ENCODE measurements around the gene CLTCL1. TPM values are rescaled to one million over a fixed set of nuclear protein-coding genes. Genes with fewer than 3 reads are reported as not detected.

CLTCL1 gene
- polyA plus RNA-seq, 1 donor (not counting 4 experiments of a cell fraction or from before 2014, with no cell fraction given) = 12.4 TPM

DNA sequence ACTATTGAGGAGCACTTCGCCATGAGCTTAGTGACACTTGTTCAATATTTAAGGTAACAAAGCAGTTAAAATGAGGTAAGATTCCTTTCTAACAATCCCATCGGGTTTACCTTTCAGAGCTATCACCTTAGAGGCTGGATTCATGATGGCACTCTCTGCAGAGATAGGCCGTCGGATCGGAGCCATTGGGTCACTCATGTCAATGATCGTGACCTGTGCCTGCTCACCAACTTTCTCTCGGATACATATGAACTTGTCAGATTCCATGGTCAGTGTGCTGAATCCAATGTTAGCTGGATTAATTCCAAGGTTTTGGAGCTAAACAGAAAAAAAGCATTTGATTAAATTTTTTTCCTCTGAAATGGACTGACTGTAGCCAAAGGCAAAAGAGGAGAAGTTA is 16.0 kb downstream of the CLTCL1 start:
- Histone ChIP-seq H3K27me3 (ENCODE audit: control insufficient read depth, extremely low read depth, insufficient read depth, low read length) (no peaks in the 10 kb centered on the region), H3K4me1 (ENCODE audit: control insufficient read depth, extremely low read depth, insufficient read depth, low read length) (no peaks in the 10 kb centered on the region), H3K36me3 (ENCODE audit: control insufficient read depth in 2 of 2, extremely low read depth in 1 of 2, insufficient read depth in 2 of 2, low read length in 2 of 2) (peaks cover 4 to 10% of the 10 kb centered on the region in 2 experiments), H3K27ac (ENCODE audit: control insufficient read depth, insufficient read depth, low read length) (no peak overlapping the region), H4K20me1 (ENCODE audit: control insufficient read depth, extremely low read depth, insufficient read depth, low read length) (no peaks in the 10 kb centered on the region), H3K9ac (ENCODE audit: control insufficient read depth, extremely low read depth, insufficient read depth, low read length) (no peak overlapping the region), H3K79me2 (ENCODE audit: control insufficient read depth, insufficient read depth, low read length) (no peaks in the 10 kb centered on the region), H3K9me3 (ENCODE audit: control insufficient read depth, low read depth, low read length) (no peaks in the 10 kb centered on the region), H3K4me2 (ENCODE audit: control insufficient read depth, extremely low read depth, insufficient read depth, low read depth, low read length) (no peak overlapping the region), H3K9me1 (ENCODE audit: control insufficient read depth, extremely low read depth, insufficient read depth, low read length) (no peaks in the 10 kb centered on the region), H3K4me3 (ENCODE audit: control insufficient read depth in 2 of 3, extremely low read depth in 1 of 3, insufficient read depth in 2 of 3, low read depth in 1 of 3, low read length in 3 of 3) (no peak overlapping the region), H2AFZ (ENCODE audit: control insufficient read depth, low read length) (no peak overlapping the region)
- TF ChIP-seq EZH2 (IDR thresholded peaks at IDR 0.05; ENCODE audit: low read length) = no peak
- TF ChIP-seq, protein P1, sequence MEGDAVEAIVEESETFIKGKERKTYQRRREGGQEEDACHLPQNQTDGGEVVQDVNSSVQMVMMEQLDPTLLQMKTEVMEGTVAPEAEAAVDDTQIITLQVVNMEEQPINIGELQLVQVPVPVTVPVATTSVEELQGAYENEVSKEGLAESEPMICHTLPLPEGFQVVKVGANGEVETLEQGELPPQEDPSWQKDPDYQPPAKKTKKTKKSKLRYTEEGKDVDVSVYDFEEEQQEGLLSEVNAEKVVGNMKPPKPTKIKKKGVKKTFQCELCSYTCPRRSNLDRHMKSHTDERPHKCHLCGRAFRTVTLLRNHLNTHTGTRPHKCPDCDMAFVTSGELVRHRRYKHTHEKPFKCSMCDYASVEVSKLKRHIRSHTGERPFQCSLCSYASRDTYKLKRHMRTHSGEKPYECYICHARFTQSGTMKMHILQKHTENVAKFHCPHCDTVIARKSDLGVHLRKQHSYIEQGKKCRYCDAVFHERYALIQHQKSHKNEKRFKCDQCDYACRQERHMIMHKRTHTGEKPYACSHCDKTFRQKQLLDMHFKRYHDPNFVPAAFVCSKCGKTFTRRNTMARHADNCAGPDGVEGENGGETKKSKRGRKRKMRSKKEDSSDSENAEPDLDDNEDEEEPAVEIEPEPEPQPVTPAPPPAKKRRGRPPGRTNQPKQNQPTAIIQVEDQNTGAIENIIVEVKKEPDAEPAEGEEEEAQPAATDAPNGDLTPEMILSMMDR (optimal IDR thresholded peaks at IDR 0.05 in 1 of 3, IDR thresholded peaks at IDR 0.05 in 1 of 3, conservative IDR thresholded peaks at IDR 0.05 in 1 of 3; ENCODE audit: extremely low read depth in 1 of 3, insufficient read depth in 2 of 3, low read length in 3 of 3) = no peak
- dilution Hi-C loops (cut with MboI; ENCODE audit: extremely low pct_ligation_motif_present, low sequenced_read_pairs) = no loop called here
- DNase-seq (ENCODE audit: low read depth, low spot score) (no peak), FAIRE-seq (no peak)

DNA sequence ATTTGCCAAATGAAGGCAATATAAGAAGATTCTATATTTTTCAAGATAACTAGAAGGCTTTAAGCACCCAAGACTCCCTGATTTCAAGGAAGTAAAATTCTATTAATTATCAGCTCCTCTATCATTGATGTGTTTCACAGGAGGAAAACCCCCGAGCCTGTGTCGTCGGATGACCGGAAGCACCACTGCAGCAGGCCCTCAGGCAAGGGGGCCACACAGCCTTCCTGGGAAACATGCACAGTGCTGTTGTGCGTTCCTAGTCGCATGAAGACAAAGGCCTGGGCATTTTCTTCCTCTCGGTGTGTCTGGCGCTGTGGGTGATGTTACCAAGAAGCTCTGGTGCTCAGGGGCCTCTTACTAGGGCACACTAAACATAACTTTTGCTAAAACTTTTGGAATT is 16.4 kb downstream of the CLTCL1 start:
- Histone ChIP-seq H3K4me2 (ENCODE audit: control insufficient read depth, extremely low read depth, insufficient read depth, low read depth, low read length) (no peak overlapping the region), H2AFZ (ENCODE audit: control insufficient read depth, low read length) (no peak overlapping the region), H3K27ac (ENCODE audit: control insufficient read depth, insufficient read depth, low read length) (no peak overlapping the region), H3K9me3 (ENCODE audit: control insufficient read depth, low read depth, low read length) (no peaks in the 10 kb centered on the region), H3K9ac (ENCODE audit: control insufficient read depth, extremely low read depth, insufficient read depth, low read length) (no peak overlapping the region), H3K27me3 (ENCODE audit: control insufficient read depth, extremely low read depth, insufficient read depth, low read length) (no peaks in the 10 kb centered on the region), H4K20me1 (ENCODE audit: control insufficient read depth, extremely low read depth, insufficient read depth, low read length) (no peaks in the 10 kb centered on the region), H3K4me1 (ENCODE audit: control insufficient read depth, extremely low read depth, insufficient read depth, low read length) (no peaks in the 10 kb centered on the region), H3K4me3 (ENCODE audit: control insufficient read depth in 2 of 3, extremely low read depth in 1 of 3, insufficient read depth in 2 of 3, low read depth in 1 of 3, low read length in 3 of 3) (no peak overlapping the region), H3K9me1 (ENCODE audit: control insufficient read depth, extremely low read depth, insufficient read depth, low read length) (no peaks in the 10 kb centered on the region), H3K79me2 (ENCODE audit: control insufficient read depth, insufficient read depth, low read length) (no peaks in the 10 kb centered on the region), H3K36me3 (ENCODE audit: control insufficient read depth in 2 of 2, extremely low read depth in 1 of 2, insufficient read depth in 2 of 2, low read length in 2 of 2) (peaks cover 4 to 10% of the 10 kb centered on the region in 2 experiments)
- DNase-seq (ENCODE audit: low read depth, low spot score) (no peak), FAIRE-seq (no peak)
- dilution Hi-C loops (cut with MboI; ENCODE audit: extremely low pct_ligation_motif_present, low sequenced_read_pairs) = no loop called here
- TF ChIP-seq, protein P1 (optimal IDR thresholded peaks at IDR 0.05 in 1 of 3, IDR thresholded peaks at IDR 0.05 in 1 of 3, conservative IDR thresholded peaks at IDR 0.05 in 1 of 3; ENCODE audit: extremely low read depth in 1 of 3, insufficient read depth in 2 of 3, low read length in 3 of 3) = no peak
- no peak for TF ChIP-seq EZH2 (IDR thresholded peaks at IDR 0.05; ENCODE audit: low read length)
